HG02763 (cell line): ENCODE measurements around the gene RNU6-1.

ENCODE experiments used
- ATAC-seq: cut with Tn5 transposase; IDR thresholded peaks from one replicate; pipeline ENCODE4 v1.9.1; 2021; ENCODE audit warnings: mild to moderate bottlenecking, moderate library complexity; ENCODE audit not compliant: unreplicated experiment

RNU6-1 gene

DNA sequence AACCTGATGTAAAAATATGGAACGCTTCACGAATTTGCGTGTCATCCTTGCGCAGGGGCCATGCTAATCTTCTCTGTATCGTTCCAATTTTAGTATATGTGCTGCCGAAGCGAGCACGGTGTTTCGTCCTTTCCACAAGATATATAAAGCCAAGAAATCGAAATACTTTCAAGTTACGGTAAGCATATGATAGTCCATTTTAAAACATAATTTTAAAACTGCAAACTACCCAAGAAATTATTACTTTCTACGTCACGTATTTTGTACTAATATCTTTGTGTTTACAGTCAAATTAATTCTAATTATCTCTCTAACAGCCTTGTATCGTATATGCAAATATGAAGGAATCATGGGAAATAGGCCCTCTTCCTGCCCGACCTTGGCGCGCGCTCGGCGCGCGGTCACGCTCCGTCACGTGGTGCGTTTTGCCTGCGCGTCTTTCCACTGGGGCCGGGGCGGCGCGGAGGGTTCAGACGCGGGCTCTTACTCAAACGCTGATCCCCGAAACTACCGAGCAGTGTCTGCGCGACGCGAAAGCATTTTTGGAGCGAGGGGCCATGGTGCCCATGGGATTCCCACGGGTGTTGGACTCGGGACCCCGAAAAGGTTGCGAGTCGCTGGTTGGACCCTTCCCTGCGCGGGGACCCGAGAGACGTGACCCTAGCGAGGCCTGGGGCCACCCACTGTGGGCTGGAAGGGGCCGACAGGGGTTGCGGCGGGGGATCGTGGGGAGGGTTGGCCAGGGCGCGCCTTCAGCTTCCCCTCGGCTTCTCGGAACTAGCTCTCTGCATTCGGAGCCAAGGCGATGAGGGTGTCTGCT, at the start of gene RNU6-1:
Gene RNU6-1, minus strand, starts transcription at position 117 of the 820 bp plus-strand sequence.
- peak; percentile 88 for ATAC-seq

- no peak for ATAC-seq
These were observed 47.9 kb upstream of the RNU6-1 start for GRCh38 chr15:67887776-67888175.

- no peak for ATAC-seq
These were observed 46.0 kb upstream of the RNU6-1 start for GRCh38 chr15:67885861-67886260.

DNA sequence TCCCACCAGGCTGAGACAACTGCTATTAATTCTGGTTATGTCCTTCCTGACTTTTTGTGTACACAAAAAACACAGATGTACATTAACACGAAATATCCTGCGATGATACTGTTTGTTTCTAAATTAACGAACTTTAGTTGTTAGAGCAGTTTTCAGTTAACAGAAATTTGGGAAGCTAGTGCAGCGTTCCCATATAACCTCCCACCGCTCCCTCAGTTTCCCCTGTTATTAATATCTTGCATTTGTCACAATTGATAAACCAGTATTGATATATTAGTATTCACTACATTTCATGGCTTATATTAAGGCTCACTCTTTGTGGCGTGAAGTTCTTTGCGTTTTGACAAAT, 45.3 kb upstream of the RNU6-1 start:
- no peak for ATAC-seq

GRCh38 chr15:67884514-67885174, 44.8 kb upstream of the RNU6-1 start:
- no peak for ATAC-seq

- no peak for ATAC-seq
These were observed 44.2 kb upstream of the RNU6-1 start for GRCh38 chr15:67884009-67884408.

- ATAC-seq: no peak
These were observed 43.5 kb upstream of the RNU6-1 start for GRCh38 chr15:67883234-67883773.

DNA sequence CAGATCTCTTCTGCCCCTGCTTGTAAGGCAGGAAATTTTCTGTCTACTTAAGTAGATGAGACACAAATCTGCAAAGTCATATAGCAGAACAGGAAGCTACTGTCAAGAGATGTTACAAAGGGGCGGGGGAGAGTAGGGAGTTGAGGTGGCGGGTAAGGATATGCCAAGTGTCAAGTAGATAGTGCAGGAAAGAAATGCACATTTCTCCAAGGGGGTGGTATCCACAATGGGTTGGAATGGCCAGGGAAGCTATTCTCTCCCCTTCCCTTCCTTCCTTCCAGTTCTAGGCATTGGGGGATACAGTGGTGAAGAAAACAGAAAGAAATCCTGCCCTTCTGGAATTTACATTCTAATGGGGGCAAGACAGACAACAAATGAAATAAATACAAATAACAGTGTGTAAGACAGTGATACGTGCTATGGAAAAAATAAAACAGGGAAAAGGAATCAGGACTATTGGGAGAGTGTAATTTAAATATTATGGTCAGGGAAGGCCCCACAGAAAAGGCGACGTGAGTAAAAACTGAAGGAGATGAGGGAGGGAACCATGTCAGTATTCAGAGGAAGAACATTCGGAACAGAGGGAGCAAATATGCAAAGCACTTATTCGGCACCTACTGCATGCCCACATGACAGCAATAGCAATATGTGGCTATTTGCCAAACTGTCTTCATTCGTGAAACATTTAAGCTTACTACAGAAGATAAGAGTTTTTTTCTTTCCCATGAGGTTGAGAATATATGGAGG, 42.8 kb upstream of the RNU6-1 start:
- no peak for ATAC-seq

GRCh38 chr15:67880651-67881182, 40.9 kb upstream of the RNU6-1 start:
- no peak for ATAC-seq

DNA sequence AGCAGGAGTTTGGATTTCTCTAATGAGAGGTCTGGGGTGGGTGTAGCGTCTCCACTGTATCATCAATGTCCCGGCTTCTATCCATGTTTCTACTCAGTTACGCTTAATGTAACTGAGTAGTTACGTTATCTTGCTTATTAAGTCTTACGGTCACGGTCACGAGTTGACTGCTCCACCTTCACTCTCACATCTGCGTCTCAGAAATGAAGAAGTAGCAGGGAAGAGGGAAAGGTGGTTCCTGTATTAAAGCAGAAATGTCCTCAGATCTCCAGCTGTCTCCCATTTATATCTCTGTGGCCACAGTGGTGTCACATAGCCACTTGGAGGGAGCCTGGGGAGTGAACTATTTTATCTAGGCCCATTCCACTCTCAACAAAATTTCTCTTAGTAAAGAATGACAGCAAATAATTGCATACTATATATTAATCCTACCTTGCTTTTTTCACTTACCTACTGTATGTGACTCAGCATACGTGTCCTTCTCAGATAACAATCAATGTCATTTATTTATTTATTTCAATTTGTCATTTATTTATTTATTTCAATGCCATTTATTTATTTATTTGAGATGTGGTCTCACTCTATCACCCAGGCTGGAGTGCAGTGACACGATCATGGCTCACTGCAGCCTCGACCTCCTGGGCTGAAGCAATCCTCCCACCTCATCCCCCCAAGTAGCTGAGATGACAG, 39.7 kb upstream of the RNU6-1 start:
- no peak for ATAC-seq

GRCh38 chr15:67878712-67879206, 38.9 kb upstream of the RNU6-1 start:
- ATAC-seq: no peak

DNA sequence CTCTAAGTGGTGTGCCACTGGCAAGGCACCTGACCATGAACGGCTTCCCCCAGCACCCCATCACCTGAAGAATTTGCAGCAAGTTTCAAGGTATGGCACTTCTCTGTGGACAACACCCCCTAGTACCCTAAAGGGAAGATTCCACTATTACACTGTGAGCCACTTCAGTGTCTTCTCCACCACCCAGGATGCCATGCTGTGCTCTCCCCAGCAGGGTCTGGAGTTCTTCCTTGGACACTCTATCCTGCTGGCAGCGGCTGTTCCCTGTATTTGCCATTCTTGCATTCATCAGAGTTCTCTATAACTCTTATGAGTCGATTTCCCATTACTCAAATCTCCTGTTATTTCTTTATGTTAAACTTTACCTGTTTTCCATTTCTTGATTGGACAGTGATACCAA, 33.9 kb upstream of the RNU6-1 start:
- no peak for ATAC-seq

DNA sequence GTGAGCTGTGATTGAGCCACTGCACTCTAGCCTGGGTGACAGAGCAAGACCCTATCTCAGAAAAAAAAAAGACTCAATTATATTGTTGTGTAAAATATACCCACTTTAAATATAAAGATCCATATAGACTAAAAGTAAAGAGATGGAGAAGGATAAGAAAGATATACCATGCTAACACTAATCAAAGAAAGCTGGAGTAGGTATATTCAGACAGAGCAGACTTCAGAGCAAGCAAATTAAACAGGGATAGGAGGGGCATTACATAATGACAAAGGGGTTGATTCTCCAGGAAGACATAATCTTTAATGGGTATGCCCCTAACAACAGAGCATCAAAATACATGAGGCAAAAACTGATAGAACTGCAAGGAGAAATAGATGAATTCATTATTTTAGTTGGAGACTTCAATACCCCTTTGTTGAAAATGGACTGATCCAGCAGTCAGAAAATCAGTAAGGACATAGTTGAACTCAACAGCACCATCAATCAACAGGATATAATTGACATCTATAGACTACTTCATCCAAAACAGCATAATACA, 31.1 kb upstream of the RNU6-1 start:
- no peak for ATAC-seq

- no peak for ATAC-seq
These were observed 29.9 kb upstream of the RNU6-1 start for GRCh38 chr15:67869701-67870100.

- ATAC-seq: no peak
These were observed 25.9 kb upstream of the RNU6-1 start for GRCh38 chr15:67865766-67866165.

- ATAC-seq: no peak
These were observed 25.5 kb upstream of the RNU6-1 start for GRCh38 chr15:67865331-67865730.

DNA sequence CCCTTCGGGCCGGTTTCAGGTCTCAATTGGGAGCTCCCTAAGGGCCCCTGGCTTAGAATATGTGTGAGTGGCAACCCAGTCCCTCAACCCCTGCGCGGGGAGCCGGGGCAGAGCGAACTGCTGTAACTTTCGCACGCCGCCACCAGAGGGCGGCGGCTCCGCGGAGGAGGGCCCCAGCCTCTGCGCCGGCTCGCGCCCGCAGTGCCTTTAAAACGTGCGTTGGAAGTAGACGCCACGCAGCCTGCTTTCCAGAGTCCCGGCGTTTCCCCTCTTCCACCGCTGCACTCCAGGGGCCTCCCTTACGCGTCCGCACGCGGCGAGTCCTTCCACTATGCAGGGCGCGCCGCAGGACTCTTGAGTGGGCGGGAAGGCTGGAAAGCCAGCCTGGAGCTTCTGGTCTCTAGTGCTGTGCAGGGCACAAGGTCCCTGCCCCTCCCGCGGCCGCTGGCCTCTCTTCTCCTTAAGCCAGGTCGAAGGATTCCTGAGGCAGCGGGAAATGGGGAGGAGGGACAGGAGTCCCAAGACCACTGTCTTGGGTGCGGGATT, 23.7 kb upstream of the RNU6-1 start:
- ATAC-seq: peak; percentile 67

- no peak for ATAC-seq
These were observed 23.1 kb upstream of the RNU6-1 start for GRCh38 chr15:67862750-67863441.

DNA sequence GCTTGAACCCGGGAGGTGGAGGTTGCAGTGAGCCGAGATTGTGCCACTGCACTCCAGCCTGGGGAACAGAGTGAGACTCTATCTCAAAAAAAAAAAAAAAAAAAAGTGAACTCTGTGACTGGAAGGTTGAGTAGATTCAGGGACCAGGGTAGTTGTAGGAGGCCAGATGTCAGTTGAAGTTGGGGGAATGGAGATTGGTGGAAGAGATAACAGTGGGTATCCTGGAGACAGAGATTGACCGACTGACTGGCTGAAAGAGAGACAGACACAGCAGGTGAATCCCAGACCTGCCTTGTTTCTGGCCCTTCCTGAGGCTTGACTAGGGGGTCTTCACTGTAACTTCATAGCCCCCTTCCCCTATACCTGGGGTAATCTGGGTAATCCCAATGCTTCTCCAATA, 22.1 kb upstream of the RNU6-1 start:
- no peak for ATAC-seq
